ENCODE measurements around the gene ARHGAP21. TPM values are rescaled to one million over a fixed set of nuclear protein-coding genes. Genes with fewer than 3 reads are reported as not detected.

Gene ARHGAP21
- total RNA-seq, 2 donors from 2014 or later = 38.9 to 44.2 TPM

GRCh38 chr10:24652381-24652957, 71.2 kb downstream of the ARHGAP21 start:
- Histone ChIP-seq H3K4me3 (no peak overlapping the region), H3K4me1 (no peaks in the 10 kb centered on the region), H3K27me3 (no peaks in the 10 kb centered on the region), H3K36me3 (replicated peaks in 1 of 2; ENCODE audit: insufficient read depth in 1 of 2, low read depth in 2 of 2) (no peaks in the 10 kb centered on the region), H3K9me3 (no peaks in the 10 kb centered on the region), H3K27ac (no peak overlapping the region)
- TF ChIP-seq CTCF (IDR thresholded peaks at IDR 0.05) (no peak), POLR2A (IDR thresholded peaks at IDR 0.05) (no peak)
- 90 to 96% methylated on average over 4 of the region's 4 CpGs for WGBS, 2 donors
- no peak for DNase-seq
- no peak for ATAC-seq
- intact Hi-C loops (cut with DNase I) = no loop called here

DNA sequence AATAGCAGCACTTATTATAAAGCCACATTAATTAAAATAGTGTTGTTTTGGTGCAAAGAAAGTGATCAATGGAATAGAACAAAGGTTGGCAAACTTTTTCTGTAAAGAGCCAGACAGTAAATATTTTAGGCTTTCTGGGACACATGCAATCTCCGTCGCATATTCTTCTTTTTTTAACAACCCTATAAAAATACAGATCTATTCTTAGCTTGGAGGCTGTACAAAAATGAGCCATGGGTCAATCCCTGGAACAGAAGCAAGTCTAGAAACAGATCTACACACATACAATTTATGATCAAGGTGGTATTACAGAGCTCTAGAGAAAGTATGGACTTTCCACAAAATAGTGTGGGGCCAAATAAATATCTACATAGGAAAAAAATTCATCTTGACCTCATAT, 71.8 kb downstream of the ARHGAP21 start:
- no peak overlapping the region for H3K27ac ChIP-seq
- WGBS, 2 donors = 40 to 49% methylated on average over 2 of the region's 2 CpGs
- no peak for DNase-seq
- TF ChIP-seq CTCF (IDR thresholded peaks at IDR 0.05) = no peak
- TF ChIP-seq POLR2A (IDR thresholded peaks at IDR 0.05) = no peak
- no peak for ATAC-seq
- intact Hi-C loops (cut with DNase I) = no loop called here
- H3K4me1 ChIP-seq = no peaks in the 10 kb centered on the region
- H3K4me3 ChIP-seq = no peak overlapping the region
- no peaks in the 10 kb centered on the region for H3K9me3 ChIP-seq
- no peaks in the 10 kb centered on the region for H3K27me3 ChIP-seq
- H3K36me3 ChIP-seq (replicated peaks in 1 of 2; ENCODE audit: insufficient read depth in 1 of 2, low read depth in 2 of 2) = no peaks in the 10 kb centered on the region

GRCh38 chr10:24650669-24651391, 72.9 kb downstream of the ARHGAP21 start:
- TF ChIP-seq CTCF (IDR thresholded peaks at IDR 0.05) = no peak
- no peak for TF ChIP-seq POLR2A (IDR thresholded peaks at IDR 0.05)
- Histone ChIP-seq H3K4me3 (no peak overlapping the region), H3K9me3 (no peaks in the 10 kb centered on the region), H3K36me3 (replicated peaks in 1 of 2; ENCODE audit: insufficient read depth in 1 of 2, low read depth in 2 of 2) (no peaks in the 10 kb centered on the region), H3K4me1 (no peaks in the 10 kb centered on the region), H3K27me3 (no peaks in the 10 kb centered on the region), H3K27ac (no peak overlapping the region)
- intact Hi-C loops (cut with DNase I) = no loop called here
- WGBS, 2 donors = 65 to 68% methylated on average over 4 of the region's 4 CpGs
- DNase-seq (peak in 1 of 4 donors; percentile 18), ATAC-seq (no peak)

DNA sequence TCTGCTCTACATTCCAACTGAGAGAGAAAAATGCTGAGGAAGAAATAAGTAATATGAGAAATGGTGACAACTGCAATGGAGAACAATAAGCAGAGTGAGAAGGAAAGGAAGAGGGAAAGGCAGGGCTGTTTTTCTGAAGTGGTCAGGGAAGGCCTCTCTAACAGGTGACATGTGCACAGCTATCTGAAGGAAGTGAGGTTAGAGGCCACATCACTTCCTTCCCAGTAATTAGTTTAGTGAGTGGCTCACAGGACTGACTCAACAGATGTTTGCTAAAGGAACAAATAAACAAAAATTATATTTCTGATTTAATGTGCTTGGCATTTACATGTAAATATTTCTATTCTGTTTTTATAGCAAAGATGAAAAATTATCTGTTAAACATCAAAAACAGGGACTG, 77.9 kb downstream of the ARHGAP21 start:
- intact Hi-C loops (cut with DNase I) = no loop called here
- TF ChIP-seq CTCF (IDR thresholded peaks at IDR 0.05) = no peak
- no peak for TF ChIP-seq POLR2A (IDR thresholded peaks at IDR 0.05)
- no peaks in the 10 kb centered on the region for H3K27me3 ChIP-seq
- DNase-seq (no peak), ATAC-seq (no peak)
- peaks cover 10% of the 10 kb centered on the region for H3K4me1 ChIP-seq
- no peak overlapping the region for H3K4me3 ChIP-seq
- H3K27ac ChIP-seq = no peak overlapping the region
- no peaks in the 10 kb centered on the region for H3K9me3 ChIP-seq
- H3K36me3 ChIP-seq (replicated peaks in 1 of 2; ENCODE audit: insufficient read depth in 1 of 2, low read depth in 2 of 2) = no peaks in the 10 kb centered on the region

- intact Hi-C loops (cut with DNase I) = no loop called here
- DNase-seq = no peak
- TF ChIP-seq POLR2A (IDR thresholded peaks at IDR 0.05) = no peak
- TF ChIP-seq CTCF (IDR thresholded peaks at IDR 0.05) = no peak
- Histone ChIP-seq H3K27me3 (no peaks in the 10 kb centered on the region), H3K36me3 (replicated peaks in 1 of 2; ENCODE audit: insufficient read depth in 1 of 2, low read depth in 2 of 2) (no peaks in the 10 kb centered on the region), H3K4me1 (peaks cover 10% of the 10 kb centered on the region), H3K27ac (no peak overlapping the region), H3K9me3 (no peaks in the 10 kb centered on the region), H3K4me3 (no peak overlapping the region)
- no peak for ATAC-seq
Measured at GRCh38 chr10:24645022-24645421, 78.7 kb downstream of the ARHGAP21 start.
